HG02840 (cell line): ENCODE data around the gene TPST1.
"Not testable (repeated sequence)": the region's sequence is repeated elsewhere in the genome, so short reads cannot be mapped to it uniquely, and the experiment has no call there.

Source experiments
- ATAC-seq: cut with Tn5 transposase; IDR thresholded peaks from one replicate; pipeline ENCODE4 v1.9.1; 2021; ENCODE audit warnings: mild to moderate bottlenecking, moderate library complexity, moderate number of reproducible peaks; ENCODE audit not compliant: unreplicated experiment, low FRiP score

The TPST1 gene

DNA sequence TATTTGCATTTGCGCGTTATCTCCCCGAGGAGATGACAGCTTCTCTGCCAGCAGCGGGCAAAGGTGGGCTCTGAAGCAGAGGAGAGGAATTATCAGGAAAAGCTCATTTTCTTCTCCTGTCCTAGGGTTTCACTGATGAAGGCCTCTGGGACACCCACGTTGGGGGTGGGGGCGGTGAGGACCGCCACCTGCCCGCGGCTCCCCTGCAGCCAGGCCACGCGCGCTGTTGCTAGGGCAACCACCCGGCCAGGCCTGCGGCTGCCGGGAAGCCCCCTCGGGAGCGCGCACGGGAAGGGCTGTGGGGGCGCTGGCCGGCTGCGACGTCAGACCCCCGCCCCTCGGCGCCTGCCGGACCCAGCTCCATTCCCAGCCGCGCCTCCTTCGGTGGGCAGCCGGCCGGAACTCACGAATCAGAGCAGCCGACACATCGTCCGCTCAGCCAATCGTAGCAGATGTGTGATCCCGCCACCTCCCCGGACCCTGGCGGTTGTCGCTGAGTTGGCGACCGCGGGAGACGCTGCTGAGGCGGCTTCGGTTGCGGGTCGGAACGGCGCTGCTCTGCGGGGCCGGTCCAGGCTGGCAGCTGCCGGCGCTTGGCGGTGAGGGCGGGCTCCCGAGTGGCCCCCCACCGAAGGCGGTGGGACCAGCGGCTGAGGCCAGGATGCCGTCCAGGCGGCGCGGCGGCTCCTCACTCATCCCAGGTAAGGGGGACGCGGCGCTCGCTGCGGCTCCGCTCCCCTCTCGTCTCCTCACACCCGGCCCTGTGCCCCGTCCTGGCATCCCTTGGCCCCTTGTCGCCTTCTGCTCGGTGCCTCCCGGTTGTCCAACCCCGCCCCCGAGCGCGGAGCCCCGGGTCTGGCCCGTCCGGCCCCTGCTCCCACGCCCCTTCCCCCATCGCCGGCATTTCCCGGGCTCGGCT is at the start of gene TPST1:
TPST1 (plus strand) TSS at position 513 of the 919 bp plus-strand sequence. CDS start 35,092 bp downstream, outside the sequence.
- peak; percentile 93 for ATAC-seq

DNA sequence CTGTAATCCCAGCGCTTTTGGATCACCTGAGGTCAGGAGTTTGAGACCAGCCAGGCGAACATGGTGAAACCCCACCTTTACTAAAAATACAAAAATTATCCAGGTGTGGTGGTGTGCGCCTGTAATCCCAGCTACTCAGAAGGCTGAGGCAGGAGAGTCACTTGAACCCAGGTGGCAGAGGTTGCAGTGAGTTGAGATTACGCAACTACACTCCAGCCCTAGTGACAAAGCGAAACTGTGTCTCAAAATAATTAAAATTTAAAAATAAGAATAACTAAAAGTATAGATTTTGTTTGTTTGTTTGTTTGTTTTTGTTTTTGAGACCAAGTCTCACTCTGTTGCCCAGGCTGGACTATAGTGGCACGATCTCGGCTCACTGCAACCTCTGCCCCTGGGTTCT is 49.1 kb upstream of the TPST1 start:
- not testable (repeated sequence) for ATAC-seq

DNA sequence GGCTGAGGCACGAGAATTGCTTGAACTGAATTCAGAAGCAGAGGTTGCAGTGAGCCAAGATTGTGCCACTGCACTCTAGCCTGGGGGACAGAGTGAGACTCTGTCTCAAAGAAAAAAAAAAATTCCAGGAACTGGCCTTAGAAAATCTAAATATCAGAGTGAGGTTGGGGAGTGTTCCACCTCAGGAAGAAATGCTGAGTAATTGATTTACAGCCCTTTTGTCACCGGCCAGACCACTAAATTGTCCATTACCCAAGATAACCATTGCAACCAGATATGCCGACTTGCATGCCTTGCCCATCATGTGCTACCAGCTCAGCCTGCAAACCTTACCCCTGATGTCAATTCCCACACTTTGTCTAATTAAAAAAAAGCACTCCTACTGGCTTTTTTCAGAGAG is 48.1 kb upstream of the TPST1 start:
- no peak for ATAC-seq

DNA sequence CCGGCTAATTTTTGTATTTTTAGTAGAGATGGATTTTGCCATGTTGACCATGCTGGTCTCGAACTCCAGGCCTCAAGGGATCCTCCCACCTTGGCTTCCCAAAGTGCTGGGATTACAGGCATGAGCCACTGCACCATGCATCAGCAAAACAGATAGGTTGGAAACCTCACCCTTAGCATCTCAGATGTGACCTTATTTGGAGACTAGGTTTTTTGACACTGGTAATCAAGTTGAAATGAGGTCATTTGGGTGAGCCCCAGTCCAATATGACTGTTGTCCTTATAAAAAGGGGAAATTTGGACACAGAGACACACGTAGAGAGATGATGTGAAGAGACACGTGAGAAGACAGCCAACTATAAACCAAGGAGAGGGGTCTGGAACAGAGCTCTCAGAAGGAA is 42.5 kb upstream of the TPST1 start:
- no peak for ATAC-seq

DNA sequence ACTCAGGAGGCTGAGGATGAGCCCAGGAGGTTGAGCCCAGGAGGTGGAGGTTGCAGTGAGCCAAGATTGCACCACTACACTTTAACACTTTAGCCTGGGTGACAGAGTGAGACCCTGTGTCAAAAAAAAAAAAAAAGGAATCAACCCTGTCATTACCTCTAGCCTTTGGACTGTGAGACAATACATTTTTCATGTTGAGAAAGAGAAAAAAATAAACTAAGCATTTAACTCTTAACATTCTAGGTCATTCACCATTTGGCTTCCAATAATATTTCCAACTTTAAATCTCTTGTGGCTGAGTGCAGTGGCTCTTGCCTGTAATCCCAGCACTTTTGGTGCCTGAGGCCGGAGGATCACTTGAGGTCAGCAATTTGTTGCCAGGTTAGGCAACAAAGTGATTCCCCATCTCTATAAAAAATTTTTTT is 41.9 kb upstream of the TPST1 start:
- ATAC-seq, result no peak

DNA sequence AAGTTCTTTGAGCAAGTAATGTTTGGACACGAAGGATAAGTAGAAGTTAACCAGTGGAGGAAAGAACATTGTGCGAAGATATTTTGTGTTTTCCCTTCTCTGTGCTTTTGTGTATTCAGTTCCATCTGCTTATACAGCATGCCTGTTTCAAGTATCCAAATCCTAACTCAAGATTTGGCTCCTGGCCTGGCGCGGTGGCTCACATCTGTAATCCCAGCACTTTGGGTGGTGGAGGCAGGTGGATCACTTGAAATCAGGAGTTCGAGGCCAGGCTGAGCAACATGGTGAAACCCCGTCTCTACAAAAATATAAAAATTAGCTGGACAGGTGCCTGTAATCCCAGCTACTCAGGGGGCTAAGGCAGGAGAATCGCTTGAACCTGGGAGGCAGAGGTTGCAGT is 40.8 kb upstream of the TPST1 start:
- no peak for ATAC-seq

DNA sequence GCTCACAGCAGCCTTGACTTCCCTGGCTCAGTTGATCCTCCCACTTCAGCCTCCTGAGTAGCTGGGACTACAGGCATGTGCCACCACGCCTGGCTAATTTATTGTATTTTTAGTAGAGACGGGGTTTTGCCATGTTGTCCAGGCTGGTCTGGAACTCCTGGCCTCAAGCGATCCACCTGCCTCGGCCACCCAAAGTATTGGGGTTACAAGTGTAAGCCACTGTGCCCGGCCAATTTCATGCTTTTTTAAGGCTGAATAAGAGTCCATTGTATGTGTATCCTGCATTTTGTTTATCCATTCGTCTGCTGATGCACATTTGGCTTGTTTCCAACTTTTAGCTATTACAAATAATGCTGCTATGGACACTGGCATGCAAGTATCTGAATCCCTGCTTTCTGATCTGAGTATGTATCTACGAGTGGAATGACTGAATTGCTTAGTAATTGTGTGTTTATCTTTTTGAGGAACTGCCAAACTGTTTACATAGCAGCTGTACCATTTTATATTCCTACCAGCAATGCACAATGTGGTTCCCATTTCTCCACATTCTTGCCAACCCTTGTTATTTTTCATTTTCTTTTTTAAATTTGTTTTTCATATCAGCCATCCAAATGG is 37.3 kb upstream of the TPST1 start:
- ATAC-seq, result no peak

DNA sequence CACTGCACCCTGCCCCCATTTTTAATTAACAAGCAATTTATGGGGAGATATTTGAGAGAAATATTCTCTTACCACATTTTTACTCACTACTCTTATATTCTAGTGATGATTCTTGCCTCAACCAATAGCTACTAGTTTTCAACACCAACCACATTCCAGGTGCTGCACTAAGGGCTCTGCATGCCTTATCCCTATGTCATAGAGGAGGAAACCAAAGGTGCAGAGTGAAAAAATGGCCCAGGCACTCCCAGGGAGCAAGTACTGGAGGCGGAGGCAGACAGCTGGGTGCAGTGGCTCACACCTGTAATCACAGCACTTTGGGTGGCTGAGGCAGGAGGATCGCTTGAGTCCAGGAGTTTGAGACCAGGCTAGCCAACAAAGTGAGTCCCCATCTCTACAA is 35.5 kb upstream of the TPST1 start:
- ATAC-seq, result no peak

DNA sequence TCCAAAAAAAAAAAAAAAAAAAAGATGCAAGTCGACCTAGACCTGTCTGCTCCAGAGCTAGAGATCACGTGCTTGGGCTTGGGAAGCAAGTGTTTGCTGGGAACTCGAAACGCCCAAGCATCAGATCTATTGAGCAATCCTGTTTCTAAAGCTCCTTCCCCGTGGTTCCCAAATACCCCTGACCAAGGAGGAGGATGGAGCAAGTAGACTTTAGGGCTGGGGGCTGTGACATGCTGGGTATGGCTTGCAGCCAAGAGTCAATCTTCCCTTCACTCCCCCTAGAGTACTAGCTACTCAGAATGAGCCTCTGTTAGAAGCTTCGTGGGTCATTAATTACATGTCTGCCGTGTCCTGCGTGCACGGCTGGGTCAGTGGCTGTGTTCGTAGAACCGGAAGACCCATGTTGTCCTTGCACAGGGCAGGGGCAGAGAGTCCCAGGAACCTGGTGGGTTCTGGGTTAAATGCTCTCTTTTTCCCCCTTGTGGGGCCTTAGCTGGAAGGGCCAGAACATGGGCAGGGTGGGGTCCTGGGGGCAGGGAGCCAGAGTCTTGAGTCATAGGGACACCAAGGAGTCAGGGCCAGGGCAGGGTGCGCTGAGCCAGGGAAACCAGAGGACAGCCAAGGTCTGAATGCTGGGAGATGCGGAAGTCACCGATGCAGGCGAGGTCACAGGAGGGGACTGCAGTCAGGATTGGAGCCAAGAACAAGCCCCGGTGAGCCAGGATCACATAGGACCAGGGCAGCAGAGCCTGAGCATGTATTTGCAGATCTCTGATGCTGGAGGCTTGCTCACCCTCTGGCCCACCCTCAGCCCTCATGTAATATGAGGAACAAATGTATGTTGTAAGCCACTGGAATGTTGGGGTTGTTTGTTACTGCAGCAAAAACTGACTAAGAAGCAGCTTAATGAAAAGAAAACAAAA is 34.6 kb upstream of the TPST1 start:
- no peak for ATAC-seq

DNA sequence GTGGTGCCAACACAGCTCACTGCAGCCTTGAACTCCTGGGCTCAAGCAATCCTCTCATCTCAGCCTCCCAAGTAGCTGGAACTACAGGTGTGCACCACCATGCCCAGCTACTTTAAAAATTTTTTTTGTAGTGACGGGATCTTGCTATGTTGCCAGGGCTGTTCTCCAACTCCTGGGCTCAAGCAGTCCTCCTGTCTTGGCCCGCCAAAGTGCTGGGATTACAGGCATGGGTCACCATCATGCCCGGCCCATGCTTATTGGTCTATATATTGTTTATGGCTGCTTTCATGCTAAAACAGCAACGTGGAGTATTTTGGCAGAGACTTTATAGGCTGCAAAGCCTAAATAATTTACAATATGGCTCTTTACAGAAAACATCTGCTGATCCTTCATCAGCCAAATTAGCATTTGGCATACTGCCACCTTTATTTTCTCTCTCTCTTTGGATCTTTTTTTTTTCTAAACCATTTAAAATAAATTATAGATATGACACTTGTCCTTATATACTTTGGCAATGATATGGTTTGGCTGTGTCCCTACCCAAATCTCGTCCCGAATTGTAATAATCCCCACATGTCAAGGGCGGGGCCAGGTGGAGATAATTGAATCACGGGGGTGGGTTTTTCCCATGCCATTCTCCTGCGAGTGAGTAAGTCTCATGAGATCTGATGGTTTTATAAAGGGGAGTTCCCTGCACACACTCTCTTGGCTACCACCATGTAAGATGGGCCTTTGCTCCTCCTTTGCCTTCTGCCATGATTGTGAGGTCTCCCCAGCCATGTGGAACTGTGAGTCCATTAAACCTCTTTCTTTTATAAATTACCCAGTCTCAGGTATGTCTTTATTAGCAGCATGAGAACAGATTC is 32.4 kb upstream of the TPST1 start:
- ATAC-seq, result not testable (repeated sequence)

DNA sequence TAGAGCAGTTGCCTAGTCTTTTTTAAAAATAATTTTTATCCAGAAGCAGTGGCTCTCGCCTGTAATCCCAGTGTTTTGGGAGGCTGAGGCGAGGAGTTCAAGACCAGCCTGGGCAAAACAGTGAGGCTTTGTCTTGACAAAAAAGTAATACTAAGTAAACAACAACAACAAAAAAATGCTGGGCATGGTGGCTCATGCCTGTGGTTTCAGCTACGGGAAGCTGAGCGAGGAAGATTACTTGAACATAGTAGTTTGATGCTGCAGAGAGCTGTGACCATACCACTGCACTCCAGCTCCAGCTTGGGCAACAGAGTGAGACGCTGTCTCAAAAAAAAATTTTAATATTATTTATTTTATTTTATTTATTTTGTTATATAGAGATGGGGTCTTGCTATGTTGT is 31.3 kb upstream of the TPST1 start:
- no peak for ATAC-seq

DNA sequence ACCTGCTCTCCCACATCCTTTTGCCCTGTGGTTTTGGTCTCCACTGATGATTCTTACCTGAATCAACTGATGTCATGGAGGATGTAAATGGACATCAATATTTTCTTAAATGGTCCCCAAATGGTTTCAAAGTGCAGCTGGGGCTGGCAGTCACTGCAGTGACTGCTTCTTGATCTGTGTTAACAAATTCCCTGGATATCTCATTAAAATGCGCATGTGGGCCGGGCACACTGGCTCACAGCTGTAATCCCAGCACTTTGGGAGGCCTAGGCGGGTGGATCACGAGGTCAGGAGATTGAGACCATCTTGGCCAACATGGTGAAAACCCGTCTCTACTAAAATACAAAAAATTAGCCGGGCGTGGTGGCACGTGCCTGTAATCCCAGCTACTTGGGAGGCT is 30.1 kb upstream of the TPST1 start:
- ATAC-seq, result not testable (repeated sequence)

DNA sequence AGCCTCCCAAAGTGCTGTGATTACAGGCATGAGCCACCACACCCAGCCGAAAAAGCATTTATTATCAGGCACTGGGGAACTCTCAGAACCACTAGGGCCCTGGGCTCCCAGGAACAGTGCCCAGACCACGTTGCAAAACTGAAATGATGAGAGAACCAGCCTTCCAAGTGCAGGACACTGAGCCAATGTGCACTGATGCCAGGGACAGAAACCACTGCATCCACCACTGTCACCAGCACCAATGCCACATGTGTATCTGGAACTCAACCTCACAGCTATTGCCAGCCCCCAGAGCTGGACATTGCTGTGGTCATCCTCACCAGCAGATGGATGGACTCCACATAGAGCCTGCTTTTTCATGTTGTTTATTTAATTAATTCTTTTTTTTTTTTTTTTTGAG is 28.2 kb upstream of the TPST1 start:
- ATAC-seq, result no peak

DNA sequence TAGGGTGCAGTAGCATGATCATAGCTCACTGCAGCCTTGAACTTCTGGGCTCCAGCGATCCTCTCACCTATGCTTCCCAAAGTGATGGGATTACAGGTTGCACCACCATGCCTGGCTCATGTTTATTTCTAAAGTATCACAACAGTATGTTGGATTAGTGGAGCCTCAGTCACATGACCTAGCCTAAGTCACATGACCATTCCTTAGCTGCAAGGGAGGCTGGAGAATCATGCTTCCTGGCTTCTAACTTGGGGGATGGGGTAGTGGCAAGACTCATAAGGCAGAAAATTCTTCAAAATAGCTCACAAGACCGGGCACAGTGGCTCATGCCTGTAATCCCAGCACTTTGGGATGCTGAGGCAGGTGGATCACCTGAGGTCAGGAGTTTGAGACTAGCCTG is 26.9 kb upstream of the TPST1 start:
- ATAC-seq, result no peak

DNA sequence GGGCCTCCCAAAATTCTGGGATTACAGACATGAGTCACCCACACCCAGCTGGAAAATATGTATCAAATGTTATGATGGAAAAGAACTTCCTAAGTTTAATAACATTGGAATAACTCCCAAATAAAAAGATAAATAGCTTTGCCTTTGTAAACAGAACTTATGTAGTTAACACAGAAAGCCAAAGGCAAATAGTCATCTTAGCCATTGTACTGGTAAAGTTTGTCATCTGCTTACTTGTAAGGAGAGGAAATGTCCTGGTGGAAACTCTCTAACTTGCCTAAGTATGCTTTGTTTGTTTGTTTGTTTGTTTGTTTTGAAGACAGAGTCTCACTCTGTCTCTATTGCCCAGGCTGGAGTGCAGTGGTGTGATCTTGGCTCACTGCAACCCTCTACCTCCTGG is 23.8 kb upstream of the TPST1 start:
- ATAC-seq, result no peak

DNA sequence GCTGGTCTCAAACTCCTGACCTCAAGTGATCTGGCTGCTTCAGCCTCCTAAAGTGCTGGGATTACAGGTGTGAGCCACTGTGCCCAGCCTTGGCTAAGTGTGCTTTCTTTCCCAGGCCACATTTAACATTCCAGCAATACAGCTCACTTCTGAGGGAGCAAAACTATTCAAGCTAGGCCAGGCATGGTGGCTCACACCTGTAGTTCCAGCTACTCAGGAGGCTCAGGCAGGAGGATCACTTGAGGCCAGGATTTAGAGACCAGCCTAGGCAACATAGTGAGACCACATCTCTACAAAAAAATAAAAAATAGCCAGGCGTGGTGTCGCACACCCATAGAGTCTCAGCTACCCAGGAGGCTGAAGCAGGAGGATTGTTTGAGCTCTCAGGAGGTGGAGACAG is 23.3 kb upstream of the TPST1 start:
- no peak for ATAC-seq

DNA sequence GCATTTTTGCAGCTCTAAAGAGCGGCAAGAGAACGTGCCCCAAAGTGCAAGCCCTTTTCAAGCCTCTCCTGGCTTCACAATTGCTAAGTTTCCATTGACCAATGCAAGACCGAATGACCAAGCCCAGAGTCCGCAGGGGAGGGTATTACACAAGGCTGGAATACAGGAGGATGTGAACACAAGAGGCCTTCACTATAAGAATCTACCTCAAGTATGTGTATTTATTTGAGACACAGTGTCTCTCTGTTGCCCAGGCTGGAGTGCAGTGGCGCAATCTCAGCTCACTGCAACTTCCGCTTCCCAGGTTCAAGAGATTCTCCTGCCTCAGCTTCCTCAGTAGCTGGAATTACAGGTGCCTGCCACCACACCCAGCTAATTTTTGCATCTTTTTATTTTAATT is 22.2 kb upstream of the TPST1 start:
- ATAC-seq, result no peak

DNA sequence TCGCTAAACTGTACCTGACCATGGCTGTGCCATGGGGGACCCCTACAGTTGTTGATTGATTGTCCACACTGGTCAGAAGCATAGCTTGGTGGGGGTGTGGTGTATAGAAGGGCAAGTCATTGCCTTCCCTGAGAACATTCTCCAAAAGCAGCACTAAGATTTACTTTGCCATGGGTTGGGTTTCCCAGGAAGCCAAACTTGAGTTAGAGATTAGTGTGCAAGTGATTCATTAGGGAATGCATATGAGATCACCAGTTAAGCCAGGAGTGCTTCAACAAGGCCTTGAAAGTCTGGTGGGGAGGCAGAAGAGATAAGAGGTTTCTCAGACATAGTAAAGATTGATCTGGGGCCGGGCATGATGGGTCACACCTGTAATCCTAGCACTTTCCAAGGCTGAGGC is 21.4 kb upstream of the TPST1 start:
- ATAC-seq, result no peak

DNA sequence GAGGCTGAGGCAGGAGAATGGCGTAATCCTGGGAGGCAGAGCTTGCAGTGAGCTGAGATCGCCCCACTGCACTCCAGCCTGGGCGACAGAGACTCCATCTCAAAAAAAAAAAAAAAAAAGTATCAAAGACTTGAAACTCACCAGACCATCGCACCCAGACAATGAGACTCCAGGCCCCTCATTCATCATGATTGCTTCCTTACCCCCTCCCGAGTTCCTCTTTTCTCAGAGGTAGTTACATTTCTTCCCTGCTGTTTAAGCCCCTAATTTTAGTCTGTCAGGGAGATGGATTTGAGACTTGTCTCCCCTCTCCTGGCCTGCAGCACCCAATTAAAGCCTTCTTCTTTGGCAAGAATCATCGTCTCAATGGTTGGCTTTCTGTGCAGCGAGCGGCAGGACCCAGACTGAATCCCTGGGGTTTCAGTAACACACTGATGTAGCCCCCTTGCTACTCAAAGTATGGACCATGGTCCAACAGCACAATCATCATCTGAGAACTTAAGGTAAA is 19.4 kb upstream of the TPST1 start:
- ATAC-seq, result no peak

DNA sequence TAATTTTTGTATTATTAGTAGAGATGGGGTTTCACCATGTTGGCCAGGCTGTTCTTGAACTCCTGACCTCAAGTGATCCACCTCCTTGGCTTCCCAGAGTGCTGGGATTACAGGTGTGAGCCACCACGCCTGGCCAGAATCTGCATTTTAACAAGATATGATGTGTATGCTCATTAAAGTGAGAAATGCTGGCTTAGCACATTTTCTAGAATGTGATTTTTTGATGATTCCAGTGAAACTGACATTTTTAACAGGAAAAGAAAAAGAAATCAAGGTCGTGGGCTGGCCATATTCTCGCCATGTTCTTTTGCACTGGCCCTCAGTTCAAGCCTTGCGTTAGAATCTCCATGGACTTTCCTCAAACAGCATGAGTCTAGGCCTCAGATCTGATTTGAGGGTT is 18.1 kb upstream of the TPST1 start:
- ATAC-seq, result no peak
